Measurements from ENCODE around the gene HEG1.

HEG1 gene

DNA sequence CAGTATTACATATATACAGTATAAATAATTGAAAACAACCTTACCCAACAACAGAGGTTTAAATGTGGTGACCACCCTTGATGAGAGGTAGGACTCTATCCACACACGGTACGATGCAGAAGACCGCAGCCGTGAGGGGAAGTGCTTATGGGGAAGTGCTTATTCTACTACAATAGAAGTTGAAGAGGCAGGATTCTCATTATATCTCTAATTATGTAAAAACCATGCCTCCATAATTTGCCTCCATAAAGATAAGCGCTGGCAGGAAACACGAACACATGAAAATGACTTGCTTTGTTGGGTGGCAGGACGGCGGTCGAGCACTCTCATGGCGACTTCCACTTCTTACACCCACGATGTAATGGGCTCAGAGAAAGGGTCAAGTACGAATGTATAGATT, 114.0 kb downstream of the HEG1 start:
- TF ChIP-seq, protein P1, sequence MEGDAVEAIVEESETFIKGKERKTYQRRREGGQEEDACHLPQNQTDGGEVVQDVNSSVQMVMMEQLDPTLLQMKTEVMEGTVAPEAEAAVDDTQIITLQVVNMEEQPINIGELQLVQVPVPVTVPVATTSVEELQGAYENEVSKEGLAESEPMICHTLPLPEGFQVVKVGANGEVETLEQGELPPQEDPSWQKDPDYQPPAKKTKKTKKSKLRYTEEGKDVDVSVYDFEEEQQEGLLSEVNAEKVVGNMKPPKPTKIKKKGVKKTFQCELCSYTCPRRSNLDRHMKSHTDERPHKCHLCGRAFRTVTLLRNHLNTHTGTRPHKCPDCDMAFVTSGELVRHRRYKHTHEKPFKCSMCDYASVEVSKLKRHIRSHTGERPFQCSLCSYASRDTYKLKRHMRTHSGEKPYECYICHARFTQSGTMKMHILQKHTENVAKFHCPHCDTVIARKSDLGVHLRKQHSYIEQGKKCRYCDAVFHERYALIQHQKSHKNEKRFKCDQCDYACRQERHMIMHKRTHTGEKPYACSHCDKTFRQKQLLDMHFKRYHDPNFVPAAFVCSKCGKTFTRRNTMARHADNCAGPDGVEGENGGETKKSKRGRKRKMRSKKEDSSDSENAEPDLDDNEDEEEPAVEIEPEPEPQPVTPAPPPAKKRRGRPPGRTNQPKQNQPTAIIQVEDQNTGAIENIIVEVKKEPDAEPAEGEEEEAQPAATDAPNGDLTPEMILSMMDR (IDR thresholded peaks at IDR 0.05; ENCODE audit: low read depth, low read length) = no peak
- in situ Hi-C loops (cut with HindIII; ENCODE audit: low sequenced_read_pairs) = no loop called here
- no peak overlapping the region for H3K4me3 ChIP-seq (ENCODE audit: low read depth, low read length)
- no peak for DNase-seq (ENCODE audit: low read depth, low spot score)

DNA sequence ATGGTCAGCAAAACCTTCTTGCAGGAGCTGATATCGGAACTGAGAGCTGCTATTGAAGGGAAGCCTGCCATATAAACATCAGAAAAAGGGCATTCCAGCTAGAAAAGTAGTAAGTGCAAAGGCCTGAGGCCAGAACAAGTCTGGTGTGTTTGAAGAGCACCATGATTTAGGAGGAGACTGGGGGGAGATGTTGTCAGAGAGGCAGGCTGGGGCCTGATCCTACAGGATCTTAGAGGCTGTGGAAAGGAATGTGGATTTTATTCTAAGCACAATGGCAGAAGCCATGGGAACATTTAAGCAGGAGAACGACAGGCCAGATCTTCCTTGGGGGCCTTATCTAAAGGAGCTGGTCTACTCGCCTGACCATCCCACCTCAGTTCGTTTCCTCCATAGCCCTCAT, 116.1 kb downstream of the HEG1 start:
- in situ Hi-C loops (cut with HindIII; ENCODE audit: low sequenced_read_pairs) = no loop called here
- no peak overlapping the region for H3K4me3 ChIP-seq (ENCODE audit: low read depth, low read length)
- TF ChIP-seq, protein P1 (IDR thresholded peaks at IDR 0.05; ENCODE audit: low read depth, low read length) = no peak
- DNase-seq (ENCODE audit: low read depth, low spot score) = no peak

DNA sequence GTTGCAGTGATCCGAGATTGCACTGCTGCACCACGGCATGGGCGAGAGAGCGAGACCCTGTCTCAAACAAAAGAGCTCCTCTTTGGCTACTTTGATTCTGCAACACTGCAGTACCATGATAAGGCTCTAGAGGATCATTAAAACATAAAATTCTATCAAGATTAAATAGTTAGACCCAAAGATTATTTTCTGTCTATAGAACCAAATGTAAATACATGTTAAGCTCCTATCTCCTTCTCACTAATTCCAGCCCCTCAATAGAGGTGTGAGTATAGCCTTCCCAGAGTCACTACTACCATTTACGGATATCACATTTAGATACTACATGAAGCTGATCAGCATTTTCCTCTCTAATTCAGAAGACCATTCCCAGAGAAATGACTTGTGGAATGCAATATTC, 116.9 kb downstream of the HEG1 start:
- TF ChIP-seq, protein P1 (IDR thresholded peaks at IDR 0.05; ENCODE audit: low read depth, low read length) = no peak
- in situ Hi-C loops (cut with HindIII; ENCODE audit: low sequenced_read_pairs) = no loop called here
- DNase-seq (ENCODE audit: low read depth, low spot score) = no peak
- H3K4me3 ChIP-seq (ENCODE audit: low read depth, low read length) = no peak overlapping the region

- no peak overlapping the region for H3K4me3 ChIP-seq (ENCODE audit: low read depth, low read length)
- in situ Hi-C loops (cut with HindIII; ENCODE audit: low sequenced_read_pairs) = no loop called here
- TF ChIP-seq, protein P1 (IDR thresholded peaks at IDR 0.05; ENCODE audit: low read depth, low read length) = no peak
- DNase-seq (ENCODE audit: low read depth, low spot score) = no peak
Observed at GRCh38 chr3:124937049-124937448, 118.7 kb downstream of the HEG1 start.

GRCh38 chr3:124935794-124936542, 119.8 kb downstream of the HEG1 start:
- in situ Hi-C loops (cut with HindIII; ENCODE audit: low sequenced_read_pairs) = no loop called here
- TF ChIP-seq, protein P1 (IDR thresholded peaks at IDR 0.05; ENCODE audit: low read depth, low read length) = no peak
- no peak overlapping the region for H3K4me3 ChIP-seq (ENCODE audit: low read depth, low read length)
- DNase-seq (ENCODE audit: low read depth, low spot score) = no peak

GRCh38 chr3:124935264-124935663, 120.5 kb downstream of the HEG1 start:
- no peak overlapping the region for H3K4me3 ChIP-seq (ENCODE audit: low read depth, low read length)
- DNase-seq (ENCODE audit: low read depth, low spot score) = no peak
- TF ChIP-seq, protein P1 (IDR thresholded peaks at IDR 0.05; ENCODE audit: low read depth, low read length) = no peak
- in situ Hi-C loops (cut with HindIII; ENCODE audit: low sequenced_read_pairs) = no loop called here

Data from astrocyte of the spinal cord (primary cell).